ENCODE data around the gene PPAT.

PPAT gene

GRCh38 chr4:56435140-56435926 lies at the start of gene PPAT:
Gene PPAT, minus strand, starts transcription at chr4:56435615. Its CDS starts 138 bp downstream, at chr4:56435477.
- peak within 1 kb of the TSS; percentile 86 for H3K4me3 ChIP-seq (ENCODE audit: low read depth, low read length)
- no peak for TF ChIP-seq CTCF (IDR thresholded peaks at IDR 0.05; ENCODE audit: borderline replicate concordance, insufficient read depth, low read depth, low read length)

- no peak overlapping the region for H3K4me3 ChIP-seq (ENCODE audit: low read depth, low read length)
- TF ChIP-seq CTCF (IDR thresholded peaks at IDR 0.05; ENCODE audit: borderline replicate concordance, insufficient read depth, low read depth, low read length) = no peak
Observed at GRCh38 chr4:56480691-56481090, 45.3 kb upstream of the PPAT start.

- H3K4me3 ChIP-seq (ENCODE audit: low read depth, low read length) = no peak overlapping the region
- TF ChIP-seq CTCF (IDR thresholded peaks at IDR 0.05; ENCODE audit: borderline replicate concordance, insufficient read depth, low read depth, low read length) = no peak
Observed at GRCh38 chr4:56477192-56477702, 41.8 kb upstream of the PPAT start.

- H3K4me3 ChIP-seq (ENCODE audit: low read depth, low read length) = no peak overlapping the region
- TF ChIP-seq CTCF (IDR thresholded peaks at IDR 0.05; ENCODE audit: borderline replicate concordance, insufficient read depth, low read depth, low read length) = no peak
Observed at GRCh38 chr4:56475917-56476316, 40.5 kb upstream of the PPAT start.

- H3K4me3 ChIP-seq (ENCODE audit: low read depth, low read length) = no peak overlapping the region
Observed at GRCh38 chr4:56469489-56470210, 34.2 kb upstream of the PPAT start.

GRCh38 chr4:56468097-56468422 lies 32.6 kb upstream of the PPAT start:
- H3K4me3 ChIP-seq (ENCODE audit: low read depth, low read length) = peak overlapping the region; percentile 83
- TF ChIP-seq CTCF (IDR thresholded peaks at IDR 0.05; ENCODE audit: borderline replicate concordance, insufficient read depth, low read depth, low read length) = no peak

More at GRCh38 chr4:56469489-56470210, 34.2 kb upstream of the PPAT start:
- no peak for TF ChIP-seq CTCF (IDR thresholded peaks at IDR 0.05; ENCODE audit: borderline replicate concordance, insufficient read depth, low read depth, low read length)
